ENCODE measurements around the gene ADIPOR2. TPM values are rescaled to one million over a fixed set of nuclear protein-coding genes. Genes with fewer than 3 reads are reported as not detected.

Gene ADIPOR2
- total and polyA plus RNA-seq, 10 of the 15 experiments (the other 5 are each of a cell fraction or from before 2014, with no cell fraction given), result 8.6 to 65.0 (median 38.0) TPM

DNA sequence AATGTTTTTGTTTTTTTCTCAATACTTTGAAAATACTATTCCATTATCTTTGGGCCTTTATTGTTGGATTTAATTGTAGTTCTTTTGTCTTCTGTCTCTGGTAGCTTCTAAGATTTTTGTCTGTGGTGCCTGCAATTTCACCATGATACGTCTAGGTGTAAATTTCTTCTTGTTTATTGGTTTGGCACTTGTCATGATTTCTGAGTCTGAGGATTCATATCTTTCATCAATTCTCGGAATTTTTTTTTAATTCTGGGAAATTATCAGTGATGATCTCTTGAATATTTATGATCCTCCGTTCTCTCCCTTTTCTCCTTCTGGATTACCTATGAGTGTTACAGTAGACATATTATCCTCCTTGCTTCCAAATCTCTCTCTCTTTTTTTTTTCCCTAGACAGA lies 14.8 kb upstream of the ADIPOR2 start:
- Histone ChIP-seq H4K20me1 (ENCODE audit: control insufficient read depth, insufficient read depth) (no peaks in the 10 kb centered on the region), H3K36me3 (ENCODE audit: control insufficient read depth in 2 of 2, insufficient read depth in 2 of 2, low read length in 1 of 2) (no peaks in the 10 kb centered on the region), H3K4me3 (no peak overlapping the region), H3K27me3 (replicated peaks in 1 of 2; ENCODE audit: control insufficient read depth in 2 of 2, insufficient read depth in 2 of 2, low read length in 1 of 2) (no peaks in the 10 kb centered on the region; a peak in 1 of 4 replicates), H3K4me2 (ENCODE audit: control insufficient read depth, insufficient read depth) (no peak overlapping the region), H3K9ac (ENCODE audit: control insufficient read depth, insufficient read depth, low read length) (no peak overlapping the region), H3K4me1 (ENCODE audit: control insufficient read depth, insufficient read depth, low read length) (no peaks in the 10 kb centered on the region), H3K79me2 (ENCODE audit: control insufficient read depth, insufficient read depth, low read length) (no peaks in the 10 kb centered on the region), H3K27ac (ENCODE audit: control insufficient read depth, insufficient read depth) (no peak overlapping the region), H3K9me3 (replicated peaks; ENCODE audit: control insufficient read depth, insufficient read depth, low read length) (no peaks in the 10 kb centered on the region), H2AFZ (ENCODE audit: control insufficient read depth, low read depth, low read length) (no peak overlapping the region)
- intact Hi-C loops (cut with micrococcal nuclease; ENCODE audit: unreplicated experiment) (no loop called here), in situ Hi-C loops (cut with MboI) (no loop called here)
- BruUV-seq (replicated peaks), result no TSS peak
- ChIA-PET CTCF (interaction anchor here (1.2 to 1.4 kb wide), 2 partner anchors 16 to 41 kb away, joined by 4 read pairs; no protein-coding TSS in a partner anchor), POLR2A (no interaction called here), SMC1A (ENCODE audit: uncharacterized antibody, unreplicated experiment) (interaction anchor here (1.7 kb wide), 1 partner anchor 115 kb away, joined by 4 read pairs; no protein-coding TSS in a partner anchor), RAD21 (ENCODE audit: unreplicated experiment) (no interaction called here)
- no peak for DNase-seq (ENCODE audit: low read depth, low spot score)
- no peak for FAIRE-seq
- no peak for ATAC-seq
- WGBS (ENCODE audit: insufficient coverage, insufficient replicate concordance, low lambda C conversion rate, missing lambda C conversion rate), result 44% methylated on average over 3 of the region's 3 CpGs
- TF ChIP-seq TAF1 (IDR thresholded peaks at IDR 0.05; ENCODE audit: borderline replicate concordance, low read depth, low read length) (no peak), CHD1 (IDR thresholded peaks at IDR 0.05; ENCODE audit: low read depth, low read length) (no peak), NR2C2 (IDR thresholded peaks at IDR 0.05; ENCODE audit: borderline replicate concordance, control insufficient read depth, insufficient read length, low read depth) (no peak), HDAC2 (IDR thresholded peaks at IDR 0.05) (no peak), FOS (IDR thresholded peaks at IDR 0.05; ENCODE audit: borderline replicate concordance, extremely low read depth, insufficient read length) (no peak), CHD4 (IDR thresholded peaks at IDR 0.05) (no peak), CEBPB (IDR thresholded peaks at IDR 0.05; ENCODE audit: borderline replicate concordance in 1 of 2, low read depth in 2 of 2, low read length in 2 of 2) (no peak), POLR2AphosphoS2 (IDR thresholded peaks at IDR 0.05; ENCODE audit: low read depth, low read length) (no peak), SMC3 (IDR thresholded peaks at IDR 0.05; ENCODE audit: borderline replicate concordance, low read length) (no peak), SMARCA5 (IDR thresholded peaks at IDR 0.05) (no peak), IRF4 (IDR thresholded peaks at IDR 0.05; ENCODE audit: low read depth, low read length) (no peak), ASH2L (IDR thresholded peaks at IDR 0.05; ENCODE audit: borderline replicate concordance, low read depth) (no peak), LARP7 (IDR thresholded peaks at IDR 0.05) (no peak), ZNF24 (IDR thresholded peaks at IDR 0.05) (no peak), ZSCAN29 (IDR thresholded peaks at IDR 0.05) (no peak)
- TF ChIP-seq, protein P1, sequence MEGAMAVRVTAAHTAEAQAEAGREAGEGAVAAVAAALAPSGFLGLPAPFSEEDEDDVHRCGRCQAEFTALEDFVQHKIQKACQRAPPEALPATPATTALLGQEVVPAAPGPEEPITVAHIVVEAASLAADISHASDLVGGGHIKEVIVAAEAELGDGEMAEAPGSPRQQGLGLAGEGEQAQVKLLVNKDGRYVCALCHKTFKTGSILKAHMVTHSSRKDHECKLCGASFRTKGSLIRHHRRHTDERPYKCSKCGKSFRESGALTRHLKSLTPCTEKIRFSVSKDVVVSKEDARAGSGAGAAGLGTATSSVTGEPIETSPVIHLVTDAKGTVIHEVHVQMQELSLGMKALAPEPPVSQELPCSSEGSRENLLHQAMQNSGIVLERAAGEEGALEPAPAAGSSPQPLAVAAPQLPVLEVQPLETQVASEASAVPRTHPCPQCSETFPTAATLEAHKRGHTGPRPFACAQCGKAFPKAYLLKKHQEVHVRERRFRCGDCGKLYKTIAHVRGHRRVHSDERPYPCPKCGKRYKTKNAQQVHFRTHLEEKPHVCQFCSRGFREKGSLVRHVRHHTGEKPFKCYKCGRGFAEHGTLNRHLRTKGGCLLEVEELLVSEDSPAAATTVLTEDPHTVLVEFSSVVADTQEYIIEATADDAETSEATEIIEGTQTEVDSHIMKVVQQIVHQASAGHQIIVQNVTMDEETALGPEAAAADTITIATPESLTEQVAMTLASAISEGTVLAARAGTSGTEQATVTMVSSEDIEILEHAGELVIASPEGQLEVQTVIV (IDR thresholded peaks at IDR 0.05; ENCODE audit: borderline replicate concordance, partially characterized antibody), result no peak
- TF ChIP-seq, protein P2, sequence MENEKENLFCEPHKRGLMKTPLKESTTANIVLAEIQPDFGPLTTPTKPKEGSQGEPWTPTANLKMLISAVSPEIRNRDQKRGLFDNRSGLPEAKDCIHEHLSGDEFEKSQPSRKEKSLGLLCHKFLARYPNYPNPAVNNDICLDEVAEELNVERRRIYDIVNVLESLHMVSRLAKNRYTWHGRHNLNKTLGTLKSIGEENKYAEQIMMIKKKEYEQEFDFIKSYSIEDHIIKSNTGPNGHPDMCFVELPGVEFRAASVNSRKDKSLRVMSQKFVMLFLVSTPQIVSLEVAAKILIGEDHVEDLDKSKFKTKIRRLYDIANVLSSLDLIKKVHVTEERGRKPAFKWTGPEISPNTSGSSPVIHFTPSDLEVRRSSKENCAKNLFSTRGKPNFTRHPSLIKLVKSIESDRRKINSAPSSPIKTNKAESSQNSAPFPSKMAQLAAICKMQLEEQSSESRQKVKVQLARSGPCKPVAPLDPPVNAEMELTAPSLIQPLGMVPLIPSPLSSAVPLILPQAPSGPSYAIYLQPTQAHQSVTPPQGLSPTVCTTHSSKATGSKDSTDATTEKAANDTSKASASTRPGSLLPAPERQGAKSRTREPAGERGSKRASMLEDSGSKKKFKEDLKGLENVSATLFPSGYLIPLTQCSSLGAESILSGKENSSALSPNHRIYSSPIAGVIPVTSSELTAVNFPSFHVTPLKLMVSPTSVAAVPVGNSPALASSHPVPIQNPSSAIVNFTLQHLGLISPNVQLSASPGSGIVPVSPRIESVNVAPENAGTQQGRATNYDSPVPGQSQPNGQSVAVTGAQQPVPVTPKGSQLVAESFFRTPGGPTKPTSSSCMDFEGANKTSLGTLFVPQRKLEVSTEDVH (IDR thresholded peaks at IDR 0.05; ENCODE audit: low read depth, partially characterized antibody), result no peak

All from GM12878 (cell line).